HepG2 (cell line): ENCODE measurements around the gene GRIK4. TPM values are rescaled to one million over a fixed set of nuclear protein-coding genes. Genes with fewer than 3 reads are reported as not detected.

ENCODE experiments used
- ATAC-seq: fragments of 200-7000 bp; cut with Tn5 transposase; 3 replicates; pipeline ENCODE4 v1.9.1; 2020; ENCODE audit warnings: mild to moderate bottlenecking, moderate library complexity
- BruUV-seq: library from RNA; stranded (reverse); fragments of 400-500 nt; replicated peaks from 2 replicates; lab custom pipeline; 2021; lab: Mats Ljungman, UMichigan
- CTCF ChIA-PET: fragments of 300-600 bp; formaldehyde crosslinking; extraction: SDS; loops from one replicate; lab custom pipeline; 2021; ENCODE audit warnings: low total read pairs, inconsistent platforms, low intra/inter-chr PET ratio; lab: Yijun Ruan, JAX
- POLR2A ChIA-PET: fragments of 350-600 bp; sonication (Branson Sonifier 250); formaldehyde crosslinking; loops from one replicate; lab custom pipeline; 2020; ENCODE audit warnings: antibody characterized with exemption, inconsistent platforms; lab: Yijun Ruan, JAX
- DNase-seq: peaks from one replicate; pipeline ENCODE4 v3.0.0-alpha.2; 2015; ENCODE audit warnings: low spot score
- FAIRE-seq: peaks from 3 replicates; lab custom pipeline; 2011; peaks lifted over from hg19 to GRCh38; lab: Jason Lieb, UNC
- H2AFZ ChIP-seq: one replicate; pipeline ENCODE4 v1.6.1; 2011; ENCODE audit warnings: low read length, inconsistent platforms
- H3K27ac ChIP-seq: fragments of 300-600 bp; 3 replicates; pipeline ENCODE4 v1.8.0; 2011; ENCODE audit warnings: mixed run types, mild to moderate bottlenecking, mixed read lengths, low read length, inconsistent platforms; ENCODE audit not compliant: insufficient read depth; ENCODE audit errors: extremely low read length
- H3K27me3 ChIP-seq, 2 experiments: fragments of 200-600 bp in 1 of 2; 2 replicates in 1 of 2; 3 replicates in 1 of 2; pipeline versions ENCODE4 v1.6.0 to v1.8.0; 2011; ENCODE audit warnings: low read length in 2 of 2, mild to moderate bottlenecking in 2 of 2, moderate library complexity in 2 of 2, inconsistent platforms in 1 of 2; ENCODE audit not compliant: insufficient read depth in 2 of 2, control insufficient read depth in 1 of 2
- H3K36me3 ChIP-seq, 2 experiments: fragments of 200-600 bp in 1 of 2; replicated peaks in 1 of 2; 2 replicates in 1 of 2; 3 replicates in 1 of 2; pipeline versions ENCODE4 v1.5.1 to v1.8.0; 2011; ENCODE audit warnings: low read length in 2 of 2, inconsistent platforms in 1 of 2; ENCODE audit not compliant: insufficient read depth in 2 of 2, control insufficient read depth in 1 of 2
- H3K4me1 ChIP-seq: 2 replicates; pipeline ENCODE4 v1.5.1; 2012; ENCODE audit warnings: low read length, inconsistent platforms; ENCODE audit not compliant: insufficient read depth
- H3K4me2 ChIP-seq: 2 replicates; pipeline ENCODE4 v1.6.0; 2011; ENCODE audit warnings: low read depth, low read length, inconsistent platforms
- H3K4me3 ChIP-seq, 3 experiments: fragments of 200-600 bp in 1 of 3; sonication (generic), shearing (Covaris generic) in 1 of 3; replicated peaks in 1 of 3; 2 replicates each; pipeline ENCODE4 v1.5.1; 2011 to 2016; ENCODE audit warnings: low read length in 3 of 3, inconsistent platforms in 2 of 3, low read depth in 2 of 3, mild to moderate bottlenecking in 2 of 3, control low read depth in 1 of 3, mixed read lengths in 1 of 3; ENCODE audit not compliant: insufficient read depth in 1 of 3
- H3K79me2 ChIP-seq: one replicate; pipeline ENCODE4 v1.6.1; 2011; ENCODE audit warnings: low read length, inconsistent platforms; ENCODE audit not compliant: insufficient read depth
- H3K9ac ChIP-seq: 2 replicates; pipeline ENCODE4 v1.6.0; 2011; ENCODE audit warnings: mild to moderate bottlenecking, low read depth, low read length, inconsistent platforms; ENCODE audit not compliant: insufficient read depth
- H3K9me3 ChIP-seq: 2 replicates; pipeline ENCODE4 v1.5.1; 2012; ENCODE audit warnings: mild to moderate bottlenecking, low read length
- H4K20me1 ChIP-seq: 2 replicates; pipeline ENCODE4 v1.6.0; 2011; ENCODE audit warnings: inconsistent platforms, mild to moderate bottlenecking, low read length, moderate library complexity; ENCODE audit not compliant: insufficient read depth
- ASH2L ChIP-seq: fragments of 300-600, 200-600 bp; sonication (generic); IDR thresholded peaks from 2 replicates; pipeline ENCODE4 v1.7.0; 2017; ENCODE audit warnings: low read depth, mild to moderate bottlenecking, moderate library complexity, mixed read lengths, low read length; ENCODE audit not compliant: insufficient read length
- ATF2 ChIP-seq: sonication (generic); formaldehyde crosslinking; IDR thresholded peaks from 2 replicates; pipeline ENCODE4 v1.4.0; 2020; ENCODE audit warnings: missing genetic modification reagents
- ATF7 ChIP-seq, 2 experiments: fragments of 450-650 bp in 1 of 2; sonication (generic) in 1 of 2; formaldehyde crosslinking in 1 of 2; IDR thresholded peaks; 2 replicates each; pipeline versions ENCODE4 v1.4.0 to v1.6.1; 2016 to 2020; ENCODE audit warnings: antibody characterized with exemption in 1 of 2, mild to moderate bottlenecking in 1 of 2, missing genetic modification reagents in 1 of 2
- CREB1 ChIP-seq, 2 experiments: fragments of 450-650 bp in 1 of 2; IDR thresholded peaks; 2 replicates each; pipeline ENCODE4 v1.6.1; 2016 to 2017; ENCODE audit warnings: control low read depth in 1 of 2, mild to moderate bottlenecking in 1 of 2, missing compliant biosample characterization in 1 of 2, missing genetic modification characterization in 1 of 2
- ESRRA ChIP-seq: sonication (generic); formaldehyde crosslinking; IDR thresholded peaks from 2 replicates; pipeline ENCODE4 v1.5.1; 2020; ENCODE audit warnings: mild to moderate bottlenecking, low read depth, missing genetic modification reagents
- FOXA3 ChIP-seq: IDR thresholded peaks from 2 replicates; pipeline ENCODE4 v1.6.1; 2016; ENCODE audit warnings: missing genetic modification reagents, missing compliant biosample characterization
- GABPA ChIP-seq, 2 experiments: IDR thresholded peaks; 2 replicates each; pipeline ENCODE4 v1.6.1; 2011 to 2016; ENCODE audit warnings: low read depth in 2 of 2, low read length in 1 of 2, missing biosample characterization in 1 of 2, missing genetic modification characterization in 1 of 2
- LCORL ChIP-seq, 2 experiments: fragments of 450-650 bp in 1 of 2; sonication (generic) in 1 of 2; formaldehyde crosslinking in 1 of 2; IDR thresholded peaks; 2 replicates each; pipeline versions ENCODE4 v1.5.0 to v1.6.1; 2017 to 2020; ENCODE audit warnings: antibody characterized with exemption in 1 of 2, missing genetic modification reagents in 1 of 2
- MTA1 ChIP-seq: sonication (generic); formaldehyde crosslinking; IDR thresholded peaks from 2 replicates; pipeline ENCODE4 v1.4.0; 2020; ENCODE audit warnings: missing genetic modification reagents, mild to moderate bottlenecking, borderline replicate concordance
- NCOA2 ChIP-seq: sonication (generic); formaldehyde crosslinking; IDR thresholded peaks from 2 replicates; pipeline ENCODE4 v1.8.0; 2022; ENCODE audit warnings: inconsistent platforms
- SMAD9 ChIP-seq: sonication (generic); formaldehyde crosslinking; IDR thresholded peaks from 2 replicates; pipeline ENCODE4 v1.5.1; 2020; ENCODE audit warnings: mild to moderate bottlenecking, missing genetic modification reagents
- SMC3 ChIP-seq: IDR thresholded peaks from 2 replicates; pipeline ENCODE4 v1.6.1; 2011; ENCODE audit warnings: low read length, improper control_type of control experiment
- SOX5 ChIP-seq: IDR thresholded peaks from 2 replicates; pipeline ENCODE4 v1.6.1; 2016; ENCODE audit warnings: borderline replicate concordance
- TEAD3 ChIP-seq: optimal IDR thresholded peaks from 2 replicates; pipeline ENCODE3; 2016; ENCODE audit warnings: borderline replicate concordance
- ZNF224 ChIP-seq: sonication (generic); formaldehyde crosslinking; IDR thresholded peaks from 2 replicates; pipeline ENCODE4 v1.5.0; 2020; ENCODE audit warnings: mild to moderate bottlenecking, missing genetic modification reagents
- ZNF263 ChIP-seq: sonication (generic); formaldehyde crosslinking; IDR thresholded peaks from 2 replicates; pipeline ENCODE4 v1.4.0; 2020; ENCODE audit warnings: missing genetic modification reagents
- ZNF3 ChIP-seq: IDR thresholded peaks from 2 replicates; pipeline ENCODE4 v1.7.0; 2017; ENCODE audit warnings: inconsistent platforms
- ZNF496 ChIP-seq: sonication (generic); formaldehyde crosslinking; IDR thresholded peaks from 2 replicates; pipeline ENCODE4 v1.8.1; 2023; ENCODE audit warnings: mild to moderate bottlenecking, moderate library complexity, missing genetic modification reagents; ENCODE audit not compliant: insufficient replicate concordance
- ZNF572 ChIP-seq: sonication (generic); formaldehyde crosslinking; IDR thresholded peaks from 2 replicates; pipeline ENCODE4 v1.5.1; 2020; ENCODE audit warnings: mild to moderate bottlenecking, missing genetic modification reagents
- ZNF616 ChIP-seq: sonication (generic); formaldehyde crosslinking; IDR thresholded peaks from 2 replicates; pipeline ENCODE4 v1.5.0; 2020; ENCODE audit warnings: low read depth, mild to moderate bottlenecking, missing genetic modification reagents
- ZNF777 ChIP-seq: sonication (generic); formaldehyde crosslinking; IDR thresholded peaks from 2 replicates; pipeline ENCODE4 v1.4.0; 2020; ENCODE audit warnings: missing genetic modification reagents
- ZNF839 ChIP-seq: sonication (generic); formaldehyde crosslinking; IDR thresholded peaks from 2 replicates; pipeline ENCODE4 v1.4.0; 2020; ENCODE audit warnings: missing genetic modification reagents, mild to moderate bottlenecking, borderline replicate concordance
- ZSCAN9 ChIP-seq: IDR thresholded peaks from 2 replicates; pipeline ENCODE4 v1.6.1; 2016; ENCODE audit warnings: borderline replicate concordance
- WGBS: methylation state at CpG from one replicate; pipeline ENCODE4 v1.1.6; 2017; ENCODE audit warnings: low lambda C conversion rate; 5-methylcytosine and 5-hydroxymethylcytosine counted together
- in situ Hi-C: cut with HindIII; loops from 2 replicates; pipeline ENCODE4 v1.10.0; 2017; ENCODE audit warnings: low pct_unique_long_range_greater_than_20kb; ENCODE audit not compliant: extremely low pct_ligation_motif_present
- intact Hi-C: fragments of 100-400 bp; cut with micrococcal nuclease; formaldehyde crosslinking; loops from one replicate; pipeline ENCODE4 v1.10.0; 2022; ENCODE audit not compliant: unreplicated experiment
- polyA plus RNA-seq, 8 experiments: library from polyadenylated mRNA; depleted of rRNA in 3 of 8; stranded (reverse) in 7 of 8; unstranded in 1 of 8; fragments of >200 nt; fragmentation: Illumina TruSeq in 4 of 8; extraction: Trizol in 4 of 8; gene quantifications; 2 replicates each; pipeline versions ENCODE4 v1.2.1 to v1.2.3, GENCODE V29; 2011 to 2016; ENCODE audit warnings: low read depth in 4 of 8, missing spikeins in 1 of 8, mixed read lengths in 1 of 8; ENCODE audit not compliant: insufficient read depth in 1 of 8
- total RNA-seq, 5 experiments: library from RNA; depleted of rRNA; stranded (reverse); fragments of >200 nt; fragmentation: Illumina TruSeq; extraction: Trizol; gene quantifications; 2 replicates each; pipeline ENCODE4 v1.2.3, GENCODE V29; 2016; ENCODE audit warnings: low read depth in 1 of 5

The GRIK4 gene
- total and polyA plus RNA-seq, 2 of the 13 experiments (the other 11 are each of a cell fraction or from before 2014, with no cell fraction given), result 0.04 to 0.07 TPM

DNA sequence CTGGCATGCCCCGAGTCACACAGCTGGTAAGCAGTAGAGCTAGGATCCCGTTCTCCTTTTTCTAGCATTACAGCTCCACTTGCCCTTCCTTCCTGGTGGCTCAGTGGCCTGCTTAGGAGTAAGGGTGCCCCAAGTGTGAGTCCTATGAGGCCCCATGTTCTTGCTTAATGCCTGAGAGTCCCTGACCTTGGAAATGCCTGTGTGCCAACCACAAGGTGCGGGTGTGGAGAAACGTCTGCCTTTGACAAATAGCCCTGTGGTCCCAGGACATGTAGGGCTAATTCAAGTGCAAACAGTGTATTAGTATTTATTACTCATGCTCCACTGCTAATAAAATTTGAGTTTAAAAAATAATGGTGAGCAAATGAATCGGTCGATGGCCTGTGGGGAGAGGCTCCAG is 18.4 kb downstream of the GRIK4 start (continued):
- no peak for TF ChIP-seq ZNF263
- TF ChIP-seq, all 625 proteins: peak for 0

DNA sequence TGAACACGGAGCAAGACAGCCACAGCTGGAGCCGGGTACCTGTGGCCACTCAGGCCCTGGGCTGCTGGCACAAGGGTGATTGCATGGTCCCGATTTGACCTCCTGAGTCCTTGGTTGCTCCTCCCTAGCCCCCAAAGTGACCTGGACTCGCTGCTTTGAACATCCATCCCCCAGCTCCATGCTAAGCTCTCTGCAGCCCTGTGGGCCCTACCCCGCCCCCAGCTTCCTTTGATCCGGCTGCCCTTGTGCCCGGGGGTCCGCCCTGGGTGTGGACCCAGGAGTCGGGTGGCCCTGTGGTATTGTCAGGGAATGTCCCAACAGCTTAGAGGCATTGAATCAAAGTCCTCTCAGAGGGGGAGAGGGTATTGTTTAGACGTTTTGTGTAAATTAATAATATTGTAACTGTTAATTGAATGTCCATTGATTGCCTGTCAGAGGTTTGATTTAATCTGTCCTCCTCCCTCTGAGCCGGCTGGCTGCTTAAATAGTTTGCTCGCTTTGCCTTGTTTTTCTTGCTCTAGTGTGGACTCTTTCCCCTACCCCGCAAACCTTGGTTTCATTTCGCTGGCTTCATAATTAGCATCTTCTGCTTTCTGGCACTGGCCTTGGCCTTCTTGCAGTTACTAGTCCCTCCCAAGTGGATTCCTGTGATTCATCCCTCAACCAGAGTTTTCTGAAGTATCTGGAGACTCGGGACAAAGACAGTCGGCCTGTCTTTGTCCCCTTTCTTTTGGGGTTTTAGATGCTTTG is 20.7 kb downstream of the GRIK4 start:
- FAIRE-seq, result no peak
- CTCF ChIA-PET, result no interaction called here
- TF ChIP-seq LCORL (IDR thresholded peaks at IDR 0.05), result no peak
- TF ChIP-seq LCORL (CRISPR knock-in tag; IDR thresholded peaks at IDR 0.05), result peak; percentile 71
- no peak for TF ChIP-seq ATF7 (IDR thresholded peaks at IDR 0.05)
- no peak for TF ChIP-seq ATF7 (CRISPR knock-in tag; IDR thresholded peaks at IDR 0.05)
- TF ChIP-seq GABPA (IDR thresholded peaks at IDR 0.05; ENCODE audit: low read depth, low read length), result no peak
- no peak for TF ChIP-seq GABPA (CRISPR knock-in tag; IDR thresholded peaks at IDR 0.05; ENCODE audit: low read depth)
- TF ChIP-seq SMAD9 (CRISPR knock-in tag), result no peak
- TF ChIP-seq ZNF3 (CRISPR knock-in tag), result no peak
- no peak for TF ChIP-seq ZNF777 (CRISPR knock-in tag)
- TF ChIP-seq NCOA2 (CRISPR knock-in tag), result peak; percentile 32; the same call in 1 of the 2 replicates
- peak; percentile 17 for TF ChIP-seq ASH2L
- peak; percentile 69 for TF ChIP-seq SOX5 (CRISPR knock-in tag)
- no peak for TF ChIP-seq ATF2 (CRISPR knock-in tag)
- TF ChIP-seq ZSCAN9 (CRISPR knock-in tag), result no peak
- TF ChIP-seq MTA1, result peak; percentile 60; the same call in 1 of the 2 replicates
- TF ChIP-seq CREB1 (IDR thresholded peaks at IDR 0.05), result no peak
- no peak for TF ChIP-seq CREB1 (CRISPR knock-in tag; IDR thresholded peaks at IDR 0.05)
- TF ChIP-seq ZNF616, result no peak
- no peak for TF ChIP-seq ZNF224 (CRISPR knock-in tag)
- TF ChIP-seq ZNF839 (CRISPR knock-in tag), result no peak
- TF ChIP-seq ZNF496 (CRISPR knock-in tag), result no peak
- TF ChIP-seq FOXA3 (CRISPR knock-in tag), result no peak
- TF ChIP-seq ESRRA (CRISPR knock-in tag), result peak; percentile 63; the same call in 1 of the 2 replicates
- peak; percentile 21 for TF ChIP-seq TEAD3
- no peak for TF ChIP-seq SMC3
- no peak for TF ChIP-seq ZNF572

More for the DNA sequence above, 20.7 kb downstream of the GRIK4 start:
- peak overlapping the region; percentile 69 for H3K4me2 ChIP-seq
- no TSS peak for BruUV-seq
- H3K27ac ChIP-seq, result peak overlapping the region; percentile 42
- no peaks in the 10 kb centered on the region for H3K79me2 ChIP-seq
- peak; percentile 81 for ATAC-seq
- intact Hi-C loops, result no loop called here
- 0 out of 2 replicates have a peak overlapping the region, but pooled peaks have one; percentile 24 for H3K9ac ChIP-seq
- H3K4me3 ChIP-seq, result peak overlapping the region in 2 of 3 experiments; percentile 14 to 44; a peak in 2 of 6 replicates
- peaks cover 28% of the 10 kb centered on the region for H3K4me1 ChIP-seq
- H3K27me3 ChIP-seq, result peaks cover 0 to 21% of the 10 kb centered on the region in 2 experiments; a peak in 3 of 5 replicates
- no peak overlapping the region for H2AFZ ChIP-seq
- WGBS, result 2% methylated on average over 9 of the region's 16 CpGs
- no peaks in the 10 kb centered on the region for H3K36me3 ChIP-seq
- POLR2A ChIA-PET, result interaction anchor here (0.5 to 2.3 kb wide), 3 partner anchors 9 to 333 kb away, joined by 3 to 10 read pairs (median 4); no protein-coding TSS in a partner anchor
- H4K20me1 ChIP-seq, result no peaks in the 10 kb centered on the region
- no peaks in the 10 kb centered on the region for H3K9me3 ChIP-seq
- in situ Hi-C loops, result no loop called here
- peak; percentile 70 for DNase-seq
